Kidney (tissue), 14 donors: ENCODE measurements around the gene HDLBP. TPM values are rescaled to one million over a fixed set of nuclear protein-coding genes. Genes with fewer than 3 reads are reported as not detected.

Experiments used
- DNase-seq, 5 donors: peaks; one replicate each; pipeline ENCODE4 v3.0.0-alpha.2; 2013 to 2020
- FAIRE-seq: peaks from 2 replicates; lab custom pipeline; 2012; peaks lifted over from hg19 to GRCh38; lab: Jason Lieb, UNC
- H3K27ac ChIP-seq, 2 donors: one replicate each; pipeline ENCODE4 v1.7.0; 2013; ENCODE audit warnings: low read depth in 2 of 2, low read length in 2 of 2, inconsistent platforms in 1 of 2
- H3K27me3 ChIP-seq: one replicate; pipeline ENCODE4 v1.7.1; 2013; ENCODE audit warnings: low read length, inconsistent platforms; ENCODE audit not compliant: control insufficient read depth, insufficient read depth
- H3K36me3 ChIP-seq, 3 donors: one replicate each; pipeline versions ENCODE4 v1.7.0 to v1.7.1; 2013; ENCODE audit warnings: low read length in 3 of 3, control low read depth in 1 of 3, inconsistent platforms in 1 of 3; ENCODE audit not compliant: insufficient read depth in 3 of 3, control insufficient read depth in 2 of 3
- H3K4me1 ChIP-seq, 3 donors: one replicate each; pipeline versions ENCODE4 v1.7.0 to v1.7.1; 2013; ENCODE audit warnings: low read length in 3 of 3, inconsistent platforms in 1 of 3, low read depth in 1 of 3; ENCODE audit not compliant: control insufficient read depth in 2 of 3, insufficient read depth in 2 of 3
- H3K4me3 ChIP-seq, 3 donors: one replicate each; pipeline versions ENCODE4 v1.7.0 to v1.8.1; 2013; ENCODE audit warnings: low read length in 3 of 3, control low read depth in 1 of 3, inconsistent platforms in 1 of 3
- H3K9ac ChIP-seq, 3 donors: one replicate each; pipeline versions ENCODE4 v1.7.0 to v1.7.1; 2013; ENCODE audit warnings: low read length in 3 of 3, control low read depth in 1 of 3, inconsistent platforms in 1 of 3
- H3K9me3 ChIP-seq, 3 donors: one replicate each; pipeline versions ENCODE4 v1.7.0 to v1.7.1; 2013; ENCODE audit warnings: low read length in 3 of 3, control low read depth in 1 of 3, inconsistent platforms in 1 of 3; ENCODE audit not compliant: control insufficient read depth in 2 of 3, insufficient read depth in 1 of 3
- intact Hi-C: fragments of 100-400 bp; cut with DNase I; formaldehyde crosslinking; loops from one replicate; pipeline ENCODE4 v1.11.1; 2022
- polyA plus RNA-seq: library from polyadenylated mRNA; stranded (reverse); fragments of 350-450 nt; fragmentation: Illumina TruSeq; extraction: RNeasy Lipid Tissue Mini Kit (QIAGEN cat#74804); gene quantifications from one replicate; pipeline ENCODE4 v1.2.3, GENCODE V29; 2014; ENCODE audit warnings: low read depth, low replicate concordance; ENCODE audit not compliant: insufficient read depth
- total RNA-seq: library from RNA; stranded (reverse); fragmentation: NEBNext Ultra II Directional; extraction: Animal tissue kit (Norgen Biotek cat#: 25700); gene quantifications from one replicate; pipeline ENCODE4 v1.2.1, GENCODE V29; 2021
- TF ChIP-seq, protein P1 (sequence below): IDR thresholded peaks from 3 replicates; pipeline ENCODE4 v1.5.1; 2012; ENCODE audit warnings: mild to moderate bottlenecking, moderate library complexity, borderline replicate concordance; ENCODE audit not compliant: insufficient read depth; ENCODE audit errors: extremely low read depth
- donor health status: control.
- donor health status: control.
- donor health status: control.
- donor health status: control.
- donor health status: control.
- donor health status: DM: yes; HTN: yes; CAD: no.
- donor health status: Normal renal cell carcinoma (clear cell type).

Gene HDLBP
- total and polyA plus RNA-seq, 2 donors from 2014 or later = 256 to 356 TPM

GRCh38 chr2:241226723-241227572 is 88.5 kb downstream of the HDLBP start:
- intact Hi-C loops = no loop called here
- DNase-seq (peak in 3 of 5 donors; percentile 21 to 73 (median 63)), FAIRE-seq (no peak)
- H3K27me3 ChIP-seq = no peaks in the 10 kb centered on the region
- TF ChIP-seq, protein P1, sequence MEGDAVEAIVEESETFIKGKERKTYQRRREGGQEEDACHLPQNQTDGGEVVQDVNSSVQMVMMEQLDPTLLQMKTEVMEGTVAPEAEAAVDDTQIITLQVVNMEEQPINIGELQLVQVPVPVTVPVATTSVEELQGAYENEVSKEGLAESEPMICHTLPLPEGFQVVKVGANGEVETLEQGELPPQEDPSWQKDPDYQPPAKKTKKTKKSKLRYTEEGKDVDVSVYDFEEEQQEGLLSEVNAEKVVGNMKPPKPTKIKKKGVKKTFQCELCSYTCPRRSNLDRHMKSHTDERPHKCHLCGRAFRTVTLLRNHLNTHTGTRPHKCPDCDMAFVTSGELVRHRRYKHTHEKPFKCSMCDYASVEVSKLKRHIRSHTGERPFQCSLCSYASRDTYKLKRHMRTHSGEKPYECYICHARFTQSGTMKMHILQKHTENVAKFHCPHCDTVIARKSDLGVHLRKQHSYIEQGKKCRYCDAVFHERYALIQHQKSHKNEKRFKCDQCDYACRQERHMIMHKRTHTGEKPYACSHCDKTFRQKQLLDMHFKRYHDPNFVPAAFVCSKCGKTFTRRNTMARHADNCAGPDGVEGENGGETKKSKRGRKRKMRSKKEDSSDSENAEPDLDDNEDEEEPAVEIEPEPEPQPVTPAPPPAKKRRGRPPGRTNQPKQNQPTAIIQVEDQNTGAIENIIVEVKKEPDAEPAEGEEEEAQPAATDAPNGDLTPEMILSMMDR = no peak
- H3K9me3 ChIP-seq = no peaks in the 10 kb centered on the region
- no peak overlapping the region for H3K4me3 ChIP-seq
- no peaks in the 10 kb centered on the region for H3K4me1 ChIP-seq
- no peak overlapping the region for H3K9ac ChIP-seq
- no peak overlapping the region for H3K27ac ChIP-seq
- H3K36me3 ChIP-seq = peaks cover 5 to 44% (median 40%) of the 10 kb centered on the region in 3 donors

- H3K27ac ChIP-seq = no peak overlapping the region
- peak in 1 of 5 donors; percentile 31 for DNase-seq
- TF ChIP-seq, protein P1 = no peak
- FAIRE-seq = no peak
- no peaks in the 10 kb centered on the region for H3K27me3 ChIP-seq
- no peak overlapping the region for H3K4me3 ChIP-seq
- intact Hi-C loops = no loop called here
- no peaks in the 10 kb centered on the region for H3K4me1 ChIP-seq
- peaks cover 3 to 39% (median 34%) of the 10 kb centered on the region in 3 donors for H3K36me3 ChIP-seq
- no peaks in the 10 kb centered on the region for H3K9me3 ChIP-seq
- H3K9ac ChIP-seq = no peak overlapping the region
Observed at GRCh38 chr2:241225983-241226382, 89.5 kb downstream of the HDLBP start.

- Histone ChIP-seq H3K27ac (no peak overlapping the region), H3K4me3 (no peak overlapping the region), H3K9ac (no peak overlapping the region), H3K36me3 (peaks cover 3 to 35% (median 31%) of the 10 kb centered on the region in 3 donors), H3K9me3 (no peaks in the 10 kb centered on the region), H3K27me3 (no peaks in the 10 kb centered on the region), H3K4me1 (no peaks in the 10 kb centered on the region)
- peak in 1 of 5 donors; percentile 41 for DNase-seq
- no peak for FAIRE-seq
- TF ChIP-seq, protein P1 = no peak
- intact Hi-C loops = no loop called here
Observed at GRCh38 chr2:241225545-241225944, 89.9 kb downstream of the HDLBP start.
